ENCODE data around the gene NADSYN1.

DNA sequence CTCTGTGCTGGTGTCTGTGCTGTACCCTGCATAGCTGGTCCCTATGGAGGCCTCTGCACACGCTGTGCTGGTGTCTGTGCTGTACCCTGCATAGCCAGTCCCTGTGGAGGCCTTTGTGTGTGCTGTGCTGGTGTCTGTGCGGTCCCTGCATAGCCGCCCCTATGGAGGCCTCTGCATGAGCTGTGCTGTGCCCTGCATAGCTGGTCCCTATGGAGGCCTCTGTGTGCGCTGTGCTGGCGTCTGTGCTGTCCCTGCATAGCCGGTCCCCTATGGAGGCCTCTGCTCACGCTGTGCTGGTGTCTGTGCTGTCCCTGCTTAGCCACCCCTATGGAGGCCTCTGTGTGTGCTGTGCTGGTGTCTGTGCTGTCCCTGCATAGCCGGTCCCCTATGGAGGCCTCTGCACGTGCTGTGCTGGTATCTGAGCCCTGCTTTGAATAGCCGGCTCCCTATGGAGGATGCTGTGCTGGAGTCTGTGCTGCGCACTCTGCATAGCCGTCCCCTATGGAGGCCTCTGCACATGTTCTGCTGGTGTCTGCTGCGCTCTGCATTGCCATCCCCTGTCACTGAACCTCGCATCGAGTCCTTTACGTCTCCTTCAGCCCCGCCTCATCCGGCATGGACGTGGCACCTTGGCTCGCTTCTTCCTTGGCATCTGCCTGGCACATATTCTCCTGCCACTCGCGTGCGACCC is 6.2 kb downstream of the NADSYN1 start:
- TF ChIP-seq CTCF (IDR thresholded peaks at IDR 0.05; ENCODE audit: borderline replicate concordance, extremely low read depth, low read length, poor library complexity, severe bottlenecking) (no peak), EZH2 (IDR thresholded peaks at IDR 0.05; ENCODE audit: borderline replicate concordance, low read depth, low read length, severe bottlenecking) (no peak)

Data from DND-41 (cell line).